Measurements from ENCODE around the gene WDR55.

WDR55 gene

GRCh38 chr5:140674211-140674610, 9.5 kb downstream of the WDR55 start:
- no peak for DNase-seq (ENCODE audit: low read depth)
- no peak overlapping the region for H3K4me3 ChIP-seq (ENCODE audit: low read length)
- TF ChIP-seq CTCF (IDR thresholded peaks at IDR 0.05; ENCODE audit: insufficient read depth, low read depth, low read length, missing control alignments): no peak

DNA sequence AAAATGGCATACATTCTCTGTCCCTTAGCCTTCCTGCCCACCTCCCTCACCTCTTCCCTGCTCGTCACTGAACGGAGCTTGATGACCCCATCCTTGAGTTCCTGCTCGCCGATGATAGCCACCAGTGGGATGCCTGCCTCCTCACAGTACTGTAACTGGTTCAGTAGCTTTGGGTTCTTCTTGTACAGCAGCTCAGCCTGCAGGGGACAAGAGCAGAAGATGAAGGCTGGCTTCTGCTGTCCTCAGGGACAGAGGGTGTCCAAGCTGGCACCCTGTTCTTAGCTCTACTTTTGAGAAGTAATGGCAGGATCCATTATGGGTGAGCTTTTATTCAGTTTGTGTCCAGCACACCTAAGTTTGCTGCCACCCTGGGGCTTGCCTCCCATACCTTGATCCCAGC, 9.9 kb downstream of the WDR55 start:
- DNase-seq (ENCODE audit: low read depth): no peak
- no peak for TF ChIP-seq CTCF (IDR thresholded peaks at IDR 0.05; ENCODE audit: insufficient read depth, low read depth, low read length, missing control alignments)
- no peak overlapping the region for H3K4me3 ChIP-seq (ENCODE audit: low read length)

- TF ChIP-seq CTCF (IDR thresholded peaks at IDR 0.05; ENCODE audit: insufficient read depth, low read depth, low read length, missing control alignments): no peak
- no peak for DNase-seq (ENCODE audit: low read depth)
These were observed 13.2 kb downstream of the WDR55 start for GRCh38 chr5:140677947-140678346.

DNA sequence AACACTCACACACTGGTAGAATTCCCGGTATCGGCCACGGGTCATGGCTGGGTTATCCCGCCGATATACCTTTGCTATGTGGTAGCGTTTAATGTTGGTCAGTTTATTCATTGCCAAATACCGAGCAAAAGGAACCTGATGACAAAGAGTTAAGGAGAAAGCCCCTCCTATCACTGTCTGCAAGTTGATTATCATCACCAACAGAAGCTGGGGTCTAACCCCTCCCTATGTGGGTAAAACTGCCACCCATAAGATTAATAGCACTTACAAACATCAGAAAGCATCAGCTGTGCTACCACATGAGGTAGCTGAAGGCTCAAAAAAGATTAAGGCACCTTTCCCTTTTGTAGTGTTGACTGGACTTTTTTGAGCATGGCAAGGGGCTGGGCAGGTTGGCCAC, 14.3 kb downstream of the WDR55 start:
- no peak for DNase-seq (ENCODE audit: low read depth)
- H3K4me3 ChIP-seq (ENCODE audit: low read length): no peak overlapping the region

More at GRCh38 chr5:140677947-140678346, 13.2 kb downstream of the WDR55 start:
- H3K4me3 ChIP-seq (ENCODE audit: low read length): no peak overlapping the region

GRCh38 chr5:140690376-140690932, 25.8 kb downstream of the WDR55 start:
- TF ChIP-seq CTCF (IDR thresholded peaks at IDR 0.05; ENCODE audit: insufficient read depth, low read depth, low read length, missing control alignments): no peak
- DNase-seq (ENCODE audit: low read depth): no peak
- H3K4me3 ChIP-seq (ENCODE audit: low read length): peak overlapping the region; percentile 85

More for the DNA sequence above, 14.3 kb downstream of the WDR55 start:
- TF ChIP-seq CTCF (IDR thresholded peaks at IDR 0.05; ENCODE audit: insufficient read depth, low read depth, low read length, missing control alignments): no peak

DNA sequence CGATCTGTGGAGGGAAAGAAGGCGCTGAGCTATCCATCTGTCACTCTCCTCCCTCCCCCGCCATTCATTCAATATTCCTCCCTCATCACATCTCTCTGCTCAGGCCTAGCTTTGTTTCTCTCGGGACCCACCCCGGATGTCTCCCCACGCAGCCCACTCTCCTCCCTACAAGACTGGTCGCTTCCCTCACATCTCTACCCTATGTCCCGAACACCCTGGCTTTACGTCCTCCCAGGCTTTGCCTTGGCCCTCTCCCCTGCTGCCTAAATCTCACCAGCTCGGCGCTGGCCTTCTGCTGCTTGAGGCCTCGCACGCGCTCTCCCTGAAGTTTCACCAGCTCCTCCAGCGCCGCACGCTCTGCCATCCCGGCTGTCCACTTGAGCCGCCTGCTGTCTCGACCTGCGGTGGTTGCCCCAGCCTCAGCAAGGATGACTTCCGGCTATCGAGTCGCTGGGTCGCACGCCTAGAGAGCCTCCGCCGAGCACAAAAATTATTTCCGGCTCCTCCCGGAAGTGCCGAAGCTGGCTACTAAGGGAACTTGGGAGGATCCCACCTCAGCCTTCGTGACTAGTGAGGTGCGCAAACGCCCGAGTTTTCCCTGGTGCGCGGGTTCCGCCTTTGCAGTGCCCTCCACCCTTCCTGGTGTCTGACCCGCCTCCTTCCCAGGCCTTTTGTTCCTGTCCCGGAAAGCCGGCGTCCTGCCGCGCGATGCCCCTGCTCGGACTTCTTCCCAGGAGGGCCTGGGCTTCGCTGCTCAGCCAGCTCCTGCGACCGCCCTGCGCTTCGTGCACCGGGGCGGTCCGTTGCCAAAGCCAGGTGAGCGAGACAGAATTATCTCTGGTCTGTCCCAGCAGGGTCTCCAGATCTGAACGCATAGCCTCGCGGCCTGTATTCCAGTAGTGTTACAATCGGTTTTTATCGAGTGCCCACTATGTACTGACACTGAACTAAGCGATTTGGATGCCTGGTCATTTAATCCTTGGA, 26.5 kb downstream of the WDR55 start, which contains the start of the genes HARS1 and HARS2:
TSS of gene HARS1 (minus strand) at position 430 of the 984 bp plus-strand sequence. CDS start at position 364, 66 bp downstream.
TSS of gene HARS2 (plus strand) at position 515 of the 984 bp plus-strand sequence. CDS start at position 709, 194 bp downstream.
- no peak for TF ChIP-seq CTCF (IDR thresholded peaks at IDR 0.05; ENCODE audit: insufficient read depth, low read depth, low read length, missing control alignments)
- H3K4me3 ChIP-seq (ENCODE audit: low read length): peak within 1 kb of the TSS; percentile 85
- DNase-seq (ENCODE audit: low read depth): peak; percentile 98

Data from epithelial cell of esophagus (primary cell).